ENCODE measurements around the gene FGF11.

FGF11 gene

GRCh38 chr17:7428557-7428956, 10.8 kb upstream of the FGF11 start, which contains the start of gene SPEM3:
Gene SPEM3 (plus strand): TSS chr17:7428857. CDS start chr17:7428903, 46 bp downstream.
- no peak for DNase-seq (ENCODE audit: low read depth)
- no peak for TF ChIP-seq CTCF (IDR thresholded peaks at IDR 0.05; ENCODE audit: control insufficient read depth, extremely low read depth, insufficient read depth)
- H3K4me3 ChIP-seq (ENCODE audit: low read depth, low read length), result no peak within 1 kb of the TSS

- DNase-seq (ENCODE audit: low read depth), result no peak
- no peak for TF ChIP-seq CTCF (IDR thresholded peaks at IDR 0.05; ENCODE audit: control insufficient read depth, extremely low read depth, insufficient read depth)
- H3K4me3 ChIP-seq (ENCODE audit: low read depth, low read length), result no peak overlapping the region
Observed at GRCh38 chr17:7429722-7430121, 9.6 kb upstream of the FGF11 start.

GRCh38 chr17:7431231-7431630, 8.1 kb upstream of the FGF11 start:
- no peak overlapping the region for H3K4me3 ChIP-seq (ENCODE audit: low read depth, low read length)
- no peak for TF ChIP-seq CTCF (IDR thresholded peaks at IDR 0.05; ENCODE audit: control insufficient read depth, extremely low read depth, insufficient read depth)
- DNase-seq (ENCODE audit: low read depth), result no peak

- TF ChIP-seq CTCF (IDR thresholded peaks at IDR 0.05; ENCODE audit: control insufficient read depth, extremely low read depth, insufficient read depth), result no peak
- no peak for DNase-seq (ENCODE audit: low read depth)
- H3K4me3 ChIP-seq (ENCODE audit: low read depth, low read length), result no peak overlapping the region
Observed at GRCh38 chr17:7432296-7432695, 7.0 kb upstream of the FGF11 start.

- peak overlapping the region; percentile 60 for H3K4me3 ChIP-seq (ENCODE audit: low read depth, low read length)
- no peak for TF ChIP-seq CTCF (IDR thresholded peaks at IDR 0.05; ENCODE audit: control insufficient read depth, extremely low read depth, insufficient read depth)
- no peak for DNase-seq (ENCODE audit: low read depth)
Observed at GRCh38 chr17:7435676-7436555, 3.4 kb upstream of the FGF11 start.

- peak; percentile 41 for DNase-seq (ENCODE audit: low read depth)
- peak overlapping the region; percentile 60 for H3K4me3 ChIP-seq (ENCODE audit: low read depth, low read length)
Observed at GRCh38 chr17:7436556-7437368, 2.5 kb upstream of the FGF11 start.

More at GRCh38 chr17:7436556-7437368, 2.5 kb upstream of the FGF11 start:
- TF ChIP-seq CTCF (IDR thresholded peaks at IDR 0.05; ENCODE audit: control insufficient read depth, extremely low read depth, insufficient read depth), result peak; percentile 81
